Islet of Langerhans (tissue), 1 donor: ENCODE measurements around the gene PIH1D1.

ENCODE experiments used
- FAIRE-seq: peaks from one replicate; lab custom pipeline; 2011; peaks lifted over from hg19 to GRCh38; lab: Jason Lieb, UNC

The PIH1D1 gene

GRCh38 chr19:49419173-49419572 lies 32.4 kb downstream of the PIH1D1 start:
- no peak for FAIRE-seq

- FAIRE-seq = no peak
Measured at GRCh38 chr19:49418511-49418910, 33.1 kb downstream of the PIH1D1 start.

GRCh38 chr19:49417088-49417487 lies 34.5 kb downstream of the PIH1D1 start:
- FAIRE-seq = no peak

GRCh38 chr19:49415810-49416200 lies 35.8 kb downstream of the PIH1D1 start:
- no peak for FAIRE-seq

- FAIRE-seq = no peak
Measured at GRCh38 chr19:49415102-49415809, 36.4 kb downstream of the PIH1D1 start.

- no peak for FAIRE-seq
Measured at GRCh38 chr19:49414256-49414655, 37.4 kb downstream of the PIH1D1 start.

- no peak for FAIRE-seq
Measured at GRCh38 chr19:49413348-49413747, 38.3 kb downstream of the PIH1D1 start.

GRCh38 chr19:49411681-49412326 lies 39.8 kb downstream of the PIH1D1 start:
- no peak for FAIRE-seq

GRCh38 chr19:49409441-49410029 lies 42.1 kb downstream of the PIH1D1 start:
- FAIRE-seq = no peak

- FAIRE-seq = no peak
Measured at GRCh38 chr19:49408816-49409440, 42.7 kb downstream of the PIH1D1 start.

GRCh38 chr19:49407482-49408015 lies 44.1 kb downstream of the PIH1D1 start:
- FAIRE-seq = no peak

GRCh38 chr19:49407079-49407478 lies 44.5 kb downstream of the PIH1D1 start:
- FAIRE-seq = no peak

GRCh38 chr19:49403404-49404187 lies 48.0 kb downstream of the PIH1D1 start:
- FAIRE-seq = no peak

GRCh38 chr19:49400029-49400428 lies 51.6 kb downstream of the PIH1D1 start:
- FAIRE-seq = no peak

- no peak for FAIRE-seq
Measured at GRCh38 chr19:49398931-49399330, 52.7 kb downstream of the PIH1D1 start.

GRCh38 chr19:49398001-49398615 lies 53.5 kb downstream of the PIH1D1 start:
- FAIRE-seq = no peak

GRCh38 chr19:49396738-49397505 lies 54.7 kb downstream of the PIH1D1 start:
- no peak for FAIRE-seq
